Glomerular visceral epithelial cell (primary cell): Measurements from ENCODE around the gene LRRC32.
"Not testable (repeated sequence)": the region's sequence is repeated elsewhere in the genome, so short reads cannot be mapped to it uniquely, and the experiment has no call there.

Experiments used
- DNase-seq: peaks from one replicate; pipeline ENCODE4 v3.0.0-alpha.2; 2016; ENCODE audit errors: extremely low spot score

Gene LRRC32

GRCh38 chr11:76610871-76611475 is 59.6 kb downstream of the LRRC32 start:
- no peak for DNase-seq

DNA sequence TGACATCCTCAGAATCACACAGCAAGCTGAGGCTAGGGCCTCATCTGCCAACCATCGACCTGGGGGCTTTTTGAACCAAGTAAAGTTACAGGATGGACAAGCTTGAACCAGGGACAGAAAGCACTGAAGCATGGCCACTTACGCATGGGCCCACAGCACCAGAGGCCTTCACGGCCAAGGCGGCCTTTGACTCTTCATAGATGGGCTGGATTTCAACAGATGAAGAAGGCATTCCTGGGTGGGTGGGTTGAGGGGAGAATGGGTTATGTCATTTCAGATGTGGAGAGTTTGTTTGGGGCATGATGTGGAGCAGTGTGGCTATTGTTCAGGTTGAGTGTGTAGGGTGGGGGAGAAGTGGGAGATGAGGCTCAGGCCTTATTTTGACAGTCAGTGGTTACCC is 60.2 kb downstream of the LRRC32 start:
- DNase-seq = no peak

DNA sequence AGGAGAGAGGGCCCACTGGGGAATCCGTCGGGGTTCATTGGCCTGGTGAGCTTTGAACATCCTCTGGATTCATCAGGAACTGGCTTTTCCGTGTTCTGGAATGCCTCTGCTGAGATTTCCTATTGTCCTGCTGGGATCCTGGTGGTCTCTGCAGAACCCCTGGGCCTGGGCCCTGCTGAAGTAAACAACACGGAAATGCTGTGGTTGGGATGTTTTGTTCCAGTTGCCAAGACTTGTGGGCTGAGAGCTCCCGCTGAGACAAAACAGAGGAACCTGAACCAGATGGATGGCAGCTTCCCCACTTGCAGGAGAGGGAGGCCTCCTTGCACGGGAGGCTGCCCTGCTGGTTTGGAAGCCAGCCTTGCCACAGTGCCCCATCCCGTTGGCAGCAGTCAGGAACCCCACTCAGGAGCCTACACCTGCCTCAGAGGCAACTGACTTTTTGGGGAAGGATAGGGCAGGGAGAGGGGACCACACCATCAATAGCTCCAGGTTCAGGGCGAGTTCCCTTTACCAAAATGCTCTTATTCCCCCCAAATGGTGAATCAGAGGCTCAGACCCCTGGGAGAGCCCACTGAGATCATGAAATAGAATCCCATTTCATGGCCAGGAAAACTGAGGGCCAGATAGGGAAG is 60.7 kb downstream of the LRRC32 start:
- no peak for DNase-seq

- not testable (repeated sequence) for DNase-seq
These were observed 61.6 kb downstream of the LRRC32 start for GRCh38 chr11:76608879-76609460.

DNA sequence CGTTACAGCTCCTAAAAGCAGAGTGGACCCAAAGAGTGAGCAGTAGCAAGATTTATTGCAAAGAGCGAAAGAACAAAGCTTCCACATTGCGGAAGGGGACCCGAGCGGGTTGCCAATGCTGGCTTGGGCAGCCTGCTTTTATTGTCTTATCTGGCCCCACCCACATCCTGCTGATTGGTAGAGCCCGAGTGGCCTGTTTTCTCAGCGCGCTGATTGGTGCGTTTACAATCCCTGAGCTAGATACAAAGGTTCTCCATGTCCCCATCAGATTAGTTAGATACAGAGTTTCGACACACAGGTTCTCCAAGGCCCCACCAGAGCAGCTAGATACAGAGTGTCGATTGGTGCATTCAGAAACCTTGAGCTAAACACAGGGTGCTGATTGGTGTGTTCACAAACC is 62.3 kb downstream of the LRRC32 start:
- DNase-seq = not testable (repeated sequence)
